HG03025 (cell line): ENCODE measurements around the gene SMAP2.

Source experiments
- ATAC-seq: cut with Tn5 transposase; IDR thresholded peaks from one replicate; pipeline ENCODE4 v1.9.1; 2021; ENCODE audit warnings: mild to moderate bottlenecking, moderate library complexity; ENCODE audit not compliant: unreplicated experiment, low FRiP score

Gene SMAP2

DNA sequence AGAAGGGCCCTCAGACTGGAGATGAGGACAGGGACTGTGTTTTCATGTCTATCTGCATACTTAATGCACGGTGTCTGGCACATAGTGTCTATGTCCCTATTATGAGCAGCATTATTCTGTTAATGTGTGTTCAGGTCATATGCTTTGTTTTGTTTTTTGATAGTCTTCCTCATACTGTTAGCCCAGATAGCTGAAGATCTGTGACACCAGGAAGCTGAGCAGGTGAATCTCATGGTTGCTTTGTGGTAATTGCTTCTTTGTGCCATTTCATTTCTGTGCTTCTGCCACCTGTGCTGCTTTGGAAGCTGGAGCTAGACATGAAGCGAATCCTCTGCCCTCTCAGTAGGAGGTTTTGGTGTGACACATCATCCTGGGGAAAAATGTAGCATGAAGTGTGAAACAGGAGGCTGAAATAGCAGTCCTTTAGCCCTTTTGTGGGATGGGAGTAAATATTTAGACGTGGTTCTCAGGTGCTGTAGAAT lies 15.8 kb downstream of the SMAP2 start:
- no peak for ATAC-seq

- ATAC-seq, result no peak
Observed at GRCh38 chr1:40389871-40390560, 16.5 kb downstream of the SMAP2 start.

- ATAC-seq, result no peak
Observed at GRCh38 chr1:40390857-40391256, 17.3 kb downstream of the SMAP2 start.

DNA sequence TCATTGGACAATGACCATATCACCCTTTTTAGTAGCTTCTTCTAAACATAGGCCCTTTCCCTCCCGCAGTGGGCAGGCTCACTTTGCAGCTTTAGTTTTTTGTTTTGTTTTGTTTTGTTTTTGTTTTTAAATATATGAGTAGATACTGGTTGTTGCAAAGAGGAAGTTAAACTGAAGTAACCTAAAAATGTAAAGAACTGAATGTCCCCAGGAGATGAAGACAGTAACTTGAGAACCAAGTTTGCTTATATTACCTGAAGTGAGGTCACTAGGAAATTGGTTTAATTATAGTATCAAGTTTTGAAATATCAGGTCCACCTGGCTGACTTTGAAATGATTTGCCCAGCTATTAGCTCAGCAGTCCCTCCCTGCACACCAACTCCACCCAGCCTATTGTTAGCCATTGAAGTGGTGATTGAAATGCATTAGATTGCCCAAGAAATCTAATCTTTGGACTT lies 18.2 kb downstream of the SMAP2 start:
- no peak for ATAC-seq

- ATAC-seq, result no peak
Observed at GRCh38 chr1:40392221-40392620, 18.7 kb downstream of the SMAP2 start.

DNA sequence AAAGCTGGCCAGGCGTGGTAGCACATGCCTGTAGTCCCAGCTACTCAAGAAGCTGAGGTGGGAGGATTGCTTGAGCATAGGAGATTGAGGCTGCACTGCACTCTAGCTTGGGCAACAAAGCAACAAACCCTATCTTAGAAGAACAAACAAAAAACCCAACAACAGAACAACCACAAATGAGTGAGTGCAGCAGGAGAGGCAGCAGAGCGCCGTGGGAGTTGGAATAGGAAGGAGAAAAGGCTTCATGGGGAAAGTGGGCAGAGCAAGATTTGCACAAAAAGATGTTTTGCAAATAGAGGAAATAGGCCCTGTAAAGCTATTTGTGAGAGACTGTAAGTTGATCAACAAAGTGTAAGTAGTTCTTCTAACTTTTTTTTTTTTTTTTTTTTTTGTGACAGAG lies 19.6 kb downstream of the SMAP2 start:
- no peak for ATAC-seq

GRCh38 chr1:40394491-40395172 lies 21.1 kb downstream of the SMAP2 start:
- no peak for ATAC-seq

DNA sequence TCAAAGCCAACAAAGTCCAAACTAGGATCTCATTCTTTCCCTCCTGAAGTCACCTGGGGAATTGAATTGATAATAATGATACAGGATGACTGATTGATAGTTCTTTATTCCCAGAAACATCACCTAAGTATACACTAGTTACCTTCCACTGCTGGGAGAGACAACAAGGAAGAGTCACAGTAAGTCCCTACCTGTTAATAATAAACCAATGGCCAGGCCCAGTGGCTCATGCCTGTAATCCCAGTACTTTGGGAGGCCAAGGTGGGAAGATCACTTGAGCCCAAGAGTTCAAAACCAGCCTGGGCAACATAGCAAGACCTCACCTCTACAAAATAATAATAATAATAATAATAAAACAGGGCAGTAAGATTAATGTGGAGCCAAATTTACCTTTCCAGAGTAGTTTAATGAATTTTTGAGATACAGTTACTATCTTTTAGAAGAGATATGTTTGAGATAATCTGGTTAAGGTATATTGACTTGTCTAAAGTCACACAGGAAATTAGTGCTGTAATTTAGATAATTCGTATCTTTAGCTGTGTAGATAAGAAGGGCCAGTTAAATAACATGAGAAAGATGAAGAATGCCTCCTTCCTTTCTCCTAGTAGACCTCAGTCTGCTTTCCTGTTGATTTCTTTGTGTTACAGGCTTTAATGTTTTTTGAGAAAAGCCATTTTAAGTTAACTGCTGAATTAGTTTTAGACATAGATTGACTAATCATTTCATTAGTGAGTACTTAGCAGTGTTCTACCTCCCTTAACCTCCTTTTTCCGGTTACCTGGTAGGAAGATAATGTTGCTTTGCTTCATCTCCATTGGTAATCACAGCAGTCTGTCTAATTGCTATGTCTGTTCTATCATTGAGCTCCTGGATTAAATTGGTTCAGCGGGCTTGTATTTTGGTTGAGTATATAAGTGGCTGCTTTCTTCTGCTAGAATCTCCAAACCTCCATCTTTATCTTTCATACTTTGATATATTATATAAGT lies 22.0 kb downstream of the SMAP2 start:
- ATAC-seq, result no peak

DNA sequence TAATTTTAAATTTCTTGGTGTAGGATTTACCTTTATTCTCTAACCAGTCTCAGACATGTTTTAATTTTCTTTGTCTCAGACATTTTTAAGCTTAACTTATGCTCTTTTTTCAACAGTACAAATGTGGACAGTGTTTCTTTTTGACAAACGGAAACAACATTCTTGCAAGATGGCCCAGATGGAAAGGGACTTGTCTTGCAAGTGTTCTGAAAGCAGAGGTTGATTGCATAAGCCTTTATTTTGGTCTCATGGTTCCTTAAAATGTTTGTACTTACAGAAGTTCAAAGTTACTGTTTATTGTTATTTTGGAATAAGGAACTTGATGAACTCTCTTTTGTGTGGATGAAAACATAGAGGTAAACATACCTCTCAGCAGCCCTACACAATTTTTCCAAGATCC lies 22.9 kb downstream of the SMAP2 start:
- ATAC-seq, result no peak

DNA sequence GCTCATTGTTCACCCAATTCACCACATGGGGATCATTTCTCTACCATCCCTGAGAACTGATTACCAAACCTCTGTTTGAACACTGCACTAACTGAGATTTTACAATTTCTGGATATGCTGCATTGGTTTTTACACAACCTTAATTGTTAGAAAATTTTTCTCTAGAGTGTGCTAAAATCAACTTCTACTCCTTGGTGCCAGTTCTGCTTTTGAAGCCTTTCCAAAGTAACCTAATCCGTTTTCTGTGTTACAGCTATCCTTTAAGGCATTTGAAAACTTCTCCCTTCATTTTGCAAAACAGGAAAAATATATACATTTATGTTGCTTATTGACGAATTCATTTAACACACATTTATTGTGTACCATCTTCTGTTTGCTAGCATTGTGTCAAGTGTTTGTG lies 23.7 kb downstream of the SMAP2 start:
- ATAC-seq, result no peak

GRCh38 chr1:40399984-40400704 lies 26.6 kb downstream of the SMAP2 start:
- ATAC-seq, result no peak

GRCh38 chr1:40401473-40402201 lies 28.1 kb downstream of the SMAP2 start:
- ATAC-seq, result no peak

GRCh38 chr1:40404670-40405462 lies 31.3 kb downstream of the SMAP2 start:
- no peak for ATAC-seq

DNA sequence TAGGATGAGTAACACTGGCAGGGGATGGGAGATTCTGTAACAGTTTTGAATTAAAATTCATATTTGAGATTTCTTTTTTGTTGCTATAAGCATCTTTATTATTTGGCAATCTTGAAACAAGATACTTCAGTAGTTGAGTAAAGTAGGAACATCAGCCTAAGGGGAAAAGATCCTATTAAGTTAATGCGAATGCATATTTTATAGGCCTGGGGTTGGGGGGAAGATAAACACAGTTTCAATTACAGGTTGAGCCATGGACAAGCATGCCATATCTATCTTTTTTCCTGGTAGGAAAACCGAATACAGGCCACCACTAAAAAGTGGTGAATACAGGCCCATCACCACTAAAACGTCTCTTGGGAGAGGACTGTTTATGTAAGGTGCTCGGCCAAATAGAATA lies 32.3 kb downstream of the SMAP2 start:
- no peak for ATAC-seq

DNA sequence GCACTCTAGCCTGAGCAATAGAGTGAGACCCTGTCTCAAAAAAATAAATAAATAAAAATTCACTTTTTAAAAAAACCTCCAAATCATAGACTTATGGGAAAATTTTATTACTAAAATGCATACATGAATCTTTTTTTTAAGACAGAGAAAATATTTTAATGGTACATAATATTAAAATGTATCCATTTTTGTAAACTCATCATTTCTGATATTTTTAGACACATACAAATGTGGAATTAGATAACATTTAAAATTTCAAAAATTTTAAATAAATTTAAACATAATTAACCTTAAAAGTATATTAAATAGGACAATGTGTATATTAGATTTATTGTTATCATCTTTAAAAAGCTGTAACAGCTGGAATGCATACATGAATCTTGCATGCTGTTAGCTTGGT lies 33.9 kb downstream of the SMAP2 start:
- no peak for ATAC-seq

- ATAC-seq, result no peak
Observed at GRCh38 chr1:40409467-40409866, 35.9 kb downstream of the SMAP2 start.

DNA sequence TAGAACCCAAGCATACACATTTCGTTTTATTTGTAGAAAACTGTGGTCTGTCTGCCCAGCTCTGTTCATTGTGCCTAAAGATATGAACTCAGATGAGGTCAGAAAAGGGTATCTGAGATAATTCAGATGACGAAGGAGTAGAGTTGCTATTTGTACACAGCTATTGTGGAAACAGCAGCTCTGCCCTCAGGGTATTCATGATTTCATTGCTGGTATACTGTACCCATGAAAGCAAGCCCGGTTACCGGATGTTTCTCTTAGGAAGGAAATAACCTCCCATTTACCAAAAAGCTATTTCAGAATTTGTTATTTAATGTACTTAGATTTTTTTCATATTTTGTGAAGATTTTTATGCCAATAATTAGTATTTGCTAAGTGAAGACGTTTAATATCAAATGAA lies 37.8 kb downstream of the SMAP2 start:
- ATAC-seq, result no peak

- no peak for ATAC-seq
Observed at GRCh38 chr1:40411843-40412242, 38.3 kb downstream of the SMAP2 start.
